Fibroblast of villous mesenchyme (primary cell): ENCODE measurements around the gene TAB3. TPM values are rescaled to one million over a fixed set of nuclear protein-coding genes. Genes with fewer than 3 reads are reported as not detected.

Experiments
- DNase-seq: peaks from one replicate; pipeline ENCODE4 v3.0.0-alpha.2; 2010; ENCODE audit warnings: low read depth
- H3K4me3 ChIP-seq: 2 replicates; pipeline ENCODE4 v1.5.1; 2011; ENCODE audit warnings: low read depth, mild to moderate bottlenecking, low read length
- CTCF ChIP-seq: IDR thresholded peaks from 2 replicates; pipeline ENCODE4 v1.5.1; 2012; ENCODE audit warnings: low read depth, mild to moderate bottlenecking, low read length; ENCODE audit not compliant: insufficient read depth
- total RNA-seq: library from RNA; depleted of rRNA; stranded (reverse); fragments of >200 nt; gene quantifications from 2 replicates; pipeline ENCODE4 v1.2.3, GENCODE V29; 2012

TAB3 gene
- total RNA-seq, 1 donor, result 16.8 TPM

DNA sequence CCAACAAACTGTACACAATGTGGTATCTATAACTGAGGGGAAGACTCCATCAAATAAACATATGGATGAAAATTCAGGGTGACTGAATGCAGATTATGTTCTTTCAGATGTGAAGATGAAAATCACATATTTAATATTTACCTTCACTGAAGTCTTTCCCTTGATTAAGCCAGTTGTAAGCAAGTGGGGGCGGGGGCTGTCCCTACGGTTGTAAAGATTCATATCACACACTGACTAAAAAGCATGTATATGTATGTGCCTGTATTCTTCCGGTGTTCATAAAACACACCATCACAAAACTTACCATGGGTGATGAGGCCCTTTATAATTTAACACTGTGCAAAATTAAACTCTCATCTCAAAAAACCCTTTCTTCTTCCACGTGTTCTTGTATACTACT, 1.3 kb downstream of the TAB3 start:
- no peak overlapping the region for H3K4me3 ChIP-seq
- no peak for TF ChIP-seq CTCF
- DNase-seq, result no peak

- H3K4me3 ChIP-seq, result no peak overlapping the region
- no peak for TF ChIP-seq CTCF
- no peak for DNase-seq
Observed at GRCh38 chrX:30887288-30887687, 1.8 kb downstream of the TAB3 start.

GRCh38 chrX:30885136-30885535, 3.9 kb downstream of the TAB3 start:
- no peak for DNase-seq
- H3K4me3 ChIP-seq, result no peak overlapping the region
- no peak for TF ChIP-seq CTCF

DNA sequence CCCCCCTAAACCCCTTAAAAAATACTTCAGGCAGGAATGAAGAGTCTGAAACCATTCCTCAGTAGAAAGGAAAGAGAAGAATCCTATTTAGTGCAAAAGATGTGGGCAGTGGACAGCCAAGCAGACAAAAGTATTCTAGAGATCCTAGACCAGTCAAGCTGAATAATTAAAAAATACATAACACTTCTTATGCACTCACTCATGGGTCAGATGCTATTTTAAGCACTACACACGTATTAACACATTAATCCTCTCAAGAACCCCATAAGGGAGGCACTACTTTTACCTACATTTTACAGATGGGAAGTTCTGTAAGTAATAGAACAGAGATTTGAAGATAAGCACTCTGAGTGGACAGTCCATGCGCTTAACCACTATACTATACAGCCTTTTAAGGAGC, 5.9 kb downstream of the TAB3 start:
- no peak overlapping the region for H3K4me3 ChIP-seq
- no peak for DNase-seq
- TF ChIP-seq CTCF, result no peak

GRCh38 chrX:30881797-30882196, 7.3 kb downstream of the TAB3 start:
- H3K4me3 ChIP-seq, result no peak overlapping the region
- no peak for TF ChIP-seq CTCF
- no peak for DNase-seq

GRCh38 chrX:30881390-30881789, 7.7 kb downstream of the TAB3 start:
- TF ChIP-seq CTCF, result no peak

GRCh38 chrX:30880058-30880457, 9.0 kb downstream of the TAB3 start:
- DNase-seq, result no peak

More at GRCh38 chrX:30881390-30881789, 7.7 kb downstream of the TAB3 start:
- DNase-seq, result no peak
- H3K4me3 ChIP-seq, result no peak overlapping the region

More at GRCh38 chrX:30880058-30880457, 9.0 kb downstream of the TAB3 start:
- no peak for TF ChIP-seq CTCF
- H3K4me3 ChIP-seq, result no peak overlapping the region
